ENCODE results near the gene MEOX2.

DNA sequence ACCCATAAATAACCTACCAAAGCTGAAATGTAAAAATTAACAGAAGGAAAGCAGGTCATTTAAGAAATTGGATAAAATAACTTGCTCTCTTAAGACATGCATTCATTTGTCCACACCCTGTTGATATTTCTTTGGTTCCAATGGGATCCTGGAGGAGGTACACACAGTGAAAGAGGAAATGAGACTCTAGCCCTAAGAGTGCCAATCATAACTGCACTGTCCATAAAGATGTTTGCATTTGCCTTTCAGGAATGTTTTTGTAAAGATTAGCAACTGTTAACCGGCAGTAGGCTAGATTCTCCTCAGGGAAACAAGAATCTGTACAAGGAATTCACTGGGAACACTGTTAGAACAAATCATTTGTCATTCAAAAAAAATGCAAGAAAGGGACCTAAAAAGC lies 61.0 kb downstream of the MEOX2 start:
- no peak for TF ChIP-seq CTCF (IDR thresholded peaks at IDR 0.05)
- TF ChIP-seq EZH2 (IDR thresholded peaks at IDR 0.05) = no peak
- TF ChIP-seq EZH2phosphoT487 (IDR thresholded peaks at IDR 0.05) = no peak
